ENCODE measurements around the gene CAP2.
"Not testable (repeated sequence)": the region's sequence is repeated elsewhere in the genome, so short reads cannot be mapped to it uniquely, and the experiment has no call there.

CAP2 gene

DNA sequence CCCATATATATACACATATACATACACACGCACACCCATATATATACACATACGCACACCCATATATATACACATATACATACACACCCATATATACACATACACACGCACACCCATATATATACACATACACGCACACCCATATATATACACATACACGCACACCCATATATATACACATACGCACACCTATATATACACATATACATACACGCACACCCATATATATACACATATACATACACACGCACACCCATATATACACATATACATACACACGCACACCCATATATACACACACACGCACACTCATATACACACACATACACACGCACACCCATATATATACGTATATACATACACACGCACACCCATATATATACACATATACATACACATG lies 193.2 kb downstream of the CAP2 start:
- DNase-seq: not testable (repeated sequence)

DNA sequence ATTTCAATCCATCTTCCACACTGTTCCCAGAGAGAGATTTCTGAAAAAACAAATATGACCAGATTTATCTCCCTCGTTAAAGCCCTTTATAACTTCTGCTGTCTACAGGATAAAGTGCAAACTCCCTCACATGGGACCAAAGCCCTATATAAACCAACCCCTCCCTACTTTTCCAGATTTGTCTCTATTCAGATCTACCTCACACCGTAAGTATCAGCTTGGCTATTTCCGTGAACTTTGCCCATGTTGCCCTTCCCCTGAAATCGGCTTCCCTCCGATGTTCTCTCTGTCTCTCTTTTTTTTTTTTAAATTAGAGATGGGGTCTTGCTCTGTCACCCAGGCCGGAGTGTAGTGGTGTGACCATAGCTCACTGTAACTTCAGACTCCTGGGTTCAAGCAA lies 194.6 kb downstream of the CAP2 start:
- no peak for DNase-seq

DNA sequence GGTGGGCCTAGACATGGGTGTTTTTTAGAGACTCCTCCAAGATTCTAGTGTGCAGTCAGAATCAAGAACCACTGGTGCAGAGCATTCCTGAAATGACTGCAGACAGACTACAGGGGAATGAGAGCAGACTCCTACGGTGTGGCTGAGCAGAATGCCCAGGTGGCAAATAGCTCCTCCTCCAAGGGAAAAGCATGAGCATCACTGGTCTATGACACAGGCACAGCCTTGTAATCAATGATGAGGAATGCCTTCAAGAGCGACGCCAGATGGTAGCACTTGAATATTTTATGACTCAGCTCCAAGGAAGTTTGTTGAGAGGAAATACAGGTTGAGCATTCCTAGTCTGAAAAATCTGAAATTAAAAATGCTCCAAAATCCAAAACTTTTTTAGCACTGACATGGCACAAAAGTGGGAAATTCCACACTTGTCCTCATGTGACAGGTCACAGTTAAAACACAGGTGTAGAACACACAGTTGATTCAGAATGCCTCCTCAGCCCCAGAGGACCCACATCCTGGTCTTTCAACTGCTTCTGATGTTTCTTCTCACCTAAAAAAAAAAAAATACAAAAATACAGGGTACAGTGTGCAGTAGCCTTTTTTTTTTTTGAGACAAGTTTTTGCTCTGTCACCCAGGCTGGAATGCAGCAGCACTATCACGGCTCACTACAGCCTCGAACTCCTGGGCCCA lies 196.2 kb downstream of the CAP2 start:
- DNase-seq: no peak

DNA sequence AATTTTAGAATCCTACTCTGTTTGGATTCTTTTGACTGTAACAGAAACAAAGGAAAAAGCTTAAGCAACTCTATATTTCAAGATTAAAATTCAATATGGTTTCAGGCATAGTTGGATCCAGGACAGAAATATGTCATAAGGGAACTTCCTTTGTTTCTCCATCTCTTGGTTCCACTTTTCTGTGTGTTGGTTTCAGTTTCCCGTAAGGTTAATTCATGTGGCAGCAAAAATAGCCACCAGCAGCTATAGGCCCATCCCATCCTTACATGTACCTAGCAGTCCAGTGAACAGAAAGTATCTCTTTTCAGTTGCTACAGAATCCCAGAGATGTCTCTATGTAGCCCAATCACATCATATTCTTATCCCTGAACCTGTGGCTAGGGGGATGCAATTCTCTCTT lies 197.9 kb downstream of the CAP2 start:
- peak; percentile 34 for DNase-seq

DNA sequence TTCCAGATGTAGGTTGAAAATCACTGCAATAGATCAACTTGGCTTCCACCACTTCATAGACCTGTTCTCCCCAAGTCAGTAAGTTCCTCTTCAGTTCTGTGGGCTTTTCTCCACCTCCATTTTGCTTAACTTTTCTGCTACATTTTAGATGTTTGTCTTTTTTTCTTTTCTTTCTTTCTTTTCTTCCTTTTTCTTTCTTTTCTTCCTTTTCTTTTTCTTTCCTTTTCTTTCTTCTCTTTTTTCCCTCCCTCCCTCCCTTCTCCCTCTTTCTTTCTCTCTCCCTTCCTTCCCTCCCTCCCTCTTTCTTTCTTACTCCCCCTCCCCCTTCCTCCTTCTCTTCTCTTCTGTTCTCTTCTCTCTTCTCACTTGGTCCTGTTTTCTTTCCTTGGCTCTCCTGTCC lies 199.9 kb downstream of the CAP2 start:
- DNase-seq: no peak

DNA sequence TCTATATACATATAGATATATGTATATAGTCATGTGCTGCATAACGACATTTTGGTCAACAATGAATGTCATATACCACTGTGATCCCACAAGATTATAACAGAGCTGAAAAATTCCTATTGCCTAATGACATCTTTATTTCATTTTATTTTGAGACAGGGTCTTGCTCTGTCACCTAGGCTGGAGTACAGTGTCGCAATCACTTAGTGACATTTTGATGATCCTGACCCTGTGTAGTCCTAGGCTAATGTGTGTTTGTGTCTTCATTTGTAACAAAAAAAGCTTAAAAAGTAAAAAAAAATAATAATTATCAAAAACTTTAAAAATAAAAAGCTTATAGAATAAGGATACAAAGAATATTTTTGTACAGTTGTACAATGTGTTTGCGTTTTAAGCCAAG lies 202.7 kb downstream of the CAP2 start:
- no peak for DNase-seq

DNA sequence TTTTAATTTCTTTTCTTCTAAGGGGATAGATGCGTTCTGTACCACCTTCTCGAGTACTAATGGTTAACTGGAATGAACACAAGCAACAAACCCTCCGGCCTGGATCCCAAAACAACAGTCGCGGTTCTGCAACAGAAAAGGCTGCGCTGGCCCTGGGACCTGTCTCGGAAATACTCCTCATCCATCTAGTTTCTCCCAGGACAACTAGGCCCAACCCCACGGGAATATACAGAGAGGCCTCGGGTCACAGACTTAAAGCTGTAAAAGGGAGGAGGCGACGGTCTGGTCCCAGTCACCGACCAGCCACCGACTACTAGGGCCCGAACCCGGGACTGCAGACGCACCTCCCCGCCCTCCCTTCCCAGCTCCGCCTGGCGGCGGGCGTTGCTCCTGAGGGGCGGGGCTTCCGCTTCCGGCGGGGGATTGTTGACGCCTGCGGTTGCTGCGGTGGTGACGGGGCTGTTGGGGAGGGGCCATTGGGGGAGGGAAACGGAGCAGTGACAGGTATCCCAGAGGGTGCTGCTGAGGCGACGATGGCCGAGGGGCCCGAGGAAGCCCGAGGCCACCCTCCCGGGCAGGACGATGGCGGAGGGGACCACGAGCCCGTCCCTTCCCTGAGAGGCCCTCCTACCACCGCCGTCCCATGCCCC lies 206.6 kb downstream of the CAP2 start, which contains the start of gene FAM8A1:
Gene FAM8A1, plus strand, starts transcription at position 426 of the 650 bp plus-strand sequence. Its CDS starts 108 bp downstream, at position 534.
- DNase-seq: peak; percentile 93

DNA sequence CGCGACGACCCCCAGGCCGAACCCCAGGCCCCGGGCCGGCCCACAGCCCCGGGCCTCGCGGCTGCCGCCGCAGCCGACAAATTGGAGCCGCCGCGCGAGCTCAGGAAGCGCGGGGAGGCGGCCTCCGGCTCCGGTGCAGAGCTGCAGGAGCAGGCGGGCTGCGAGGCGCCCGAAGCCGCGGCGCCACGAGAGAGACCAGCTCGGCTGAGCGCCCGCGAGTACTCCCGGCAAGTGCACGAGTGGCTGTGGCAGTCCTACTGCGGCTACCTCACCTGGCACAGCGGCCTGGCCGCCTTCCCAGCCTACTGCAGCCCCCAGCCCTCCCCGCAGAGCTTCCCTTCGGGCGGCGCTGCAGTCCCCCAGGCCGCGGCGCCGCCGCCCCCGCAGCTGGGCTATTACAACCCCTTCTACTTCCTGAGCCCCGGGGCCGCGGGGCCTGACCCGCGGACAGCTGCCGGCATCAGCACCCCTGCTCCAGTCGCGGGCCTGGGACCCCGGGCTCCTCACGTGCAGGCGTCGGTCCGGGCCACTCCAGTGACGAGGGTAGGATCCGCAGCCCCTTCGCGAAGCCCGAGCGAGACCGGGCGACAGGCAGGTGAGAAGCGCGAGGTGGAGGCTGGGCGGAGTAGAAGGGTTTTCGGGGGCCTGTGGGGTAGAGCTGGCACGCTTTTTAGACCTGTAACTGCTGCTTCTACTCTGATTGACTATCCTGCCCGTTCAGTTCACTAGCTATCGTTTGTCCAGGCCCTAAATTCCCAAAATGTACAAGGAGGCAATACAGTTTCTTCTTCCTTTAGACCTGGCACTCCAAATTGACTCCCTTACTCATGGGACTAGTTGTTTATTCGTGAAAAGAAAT lies 207.4 kb downstream of the CAP2 start:
- DNase-seq: peak; percentile 10

DNA sequence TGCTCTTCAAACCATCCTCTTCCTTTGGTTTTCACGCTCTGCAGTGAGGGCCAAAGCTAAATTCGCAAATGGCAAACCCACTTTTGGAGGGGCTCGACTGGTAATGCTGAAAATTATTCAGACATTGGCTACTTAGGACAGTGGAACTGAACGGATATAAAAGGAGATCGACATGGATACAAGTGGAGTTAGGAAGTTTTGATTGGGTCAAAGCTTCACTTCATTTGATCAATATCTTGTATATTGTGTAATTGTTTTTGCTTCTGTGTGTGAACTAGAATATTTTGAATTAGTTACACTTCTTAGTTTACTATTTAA lies 207.9 kb downstream of the CAP2 start:
- no peak for DNase-seq

DNA sequence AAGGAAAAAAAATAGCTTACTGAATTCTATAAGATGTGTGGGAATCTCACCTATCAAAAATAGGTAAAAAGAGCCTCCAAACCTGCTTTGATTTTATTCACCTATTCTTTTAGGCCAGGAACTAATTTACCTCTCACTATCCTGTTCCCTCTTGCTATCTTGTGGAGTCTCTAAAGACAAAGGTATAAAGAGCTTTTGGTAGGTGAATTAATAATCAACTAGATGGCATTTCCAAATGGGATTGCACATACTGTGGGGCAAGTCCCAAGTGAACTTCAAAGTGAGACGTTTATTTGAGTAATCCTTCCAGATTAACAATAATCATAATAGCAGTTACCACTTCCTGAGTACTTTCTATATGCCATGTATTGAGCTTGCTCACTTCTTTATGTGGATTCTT lies 209.5 kb downstream of the CAP2 start:
- DNase-seq: no peak

DNA sequence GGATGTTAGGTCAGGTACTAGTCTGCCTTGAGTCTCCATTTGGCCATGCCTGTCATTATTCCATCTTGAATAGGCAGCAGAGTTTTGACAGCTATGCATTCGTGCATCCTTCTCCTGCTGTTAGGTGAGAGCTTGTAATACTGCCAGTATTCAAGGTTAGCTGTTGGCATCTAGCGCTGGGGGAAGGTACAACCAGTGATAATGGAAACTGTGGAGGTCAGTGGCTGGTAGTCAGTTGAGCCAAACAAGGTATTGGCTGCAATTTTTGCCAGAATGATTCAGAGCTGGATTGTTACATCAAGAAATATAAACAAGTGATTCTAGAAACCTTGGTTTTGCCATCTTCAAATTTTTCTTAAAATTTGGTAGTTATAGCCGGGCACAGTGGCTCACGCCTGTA lies 213.2 kb downstream of the CAP2 start:
- DNase-seq: no peak
